CD14-positive monocyte (primary cell): ENCODE measurements around the gene TNIP1. TPM values are rescaled to one million over a fixed set of nuclear protein-coding genes. Genes with fewer than 3 reads are reported as not detected.

Experiments used
- DNase-seq, 3 donors: peaks; one replicate each; pipeline ENCODE4 v3.0.0-alpha.2; 2011 to 2022
- H2AFZ ChIP-seq: 2 replicates; pipeline ENCODE4 v1.6.0; 2012; ENCODE audit warnings: mild to moderate bottlenecking, low read depth, low read length, inconsistent platforms; ENCODE audit not compliant: insufficient read depth, poor library complexity, severe bottlenecking
- H3K27ac ChIP-seq, 2 donors: 1 replicate in 1 of 2; 2 replicates in 1 of 2; pipeline ENCODE4 v1.5.1; 2012 to 2013; ENCODE audit warnings: low read length in 2 of 2, control low read depth in 1 of 2, inconsistent platforms in 1 of 2, low read depth in 1 of 2, mild to moderate bottlenecking in 1 of 2
- H3K27me3 ChIP-seq, 2 donors: one replicate each; pipeline versions ENCODE4 v1.6.0 to v1.6.1; 2011 to 2013; ENCODE audit warnings: low read length in 2 of 2; ENCODE audit not compliant: control insufficient read depth in 2 of 2, insufficient read depth in 2 of 2
- H3K36me3 ChIP-seq, 2 donors: replicated peaks in 1 of 2; 1 replicate in 1 of 2; 2 replicates in 1 of 2; pipeline versions ENCODE4 v1.5.1 to v1.6.1; 2012 to 2013; ENCODE audit warnings: low read length in 2 of 2, control low read depth in 1 of 2, inconsistent platforms in 1 of 2, mild to moderate bottlenecking in 1 of 2; ENCODE audit not compliant: insufficient read depth in 2 of 2, control insufficient read depth in 1 of 2
- H3K4me1 ChIP-seq, 2 donors: 1 replicate in 1 of 2; 2 replicates in 1 of 2; pipeline versions ENCODE4 v1.5.1 to v1.6.1; 2012 to 2013; ENCODE audit warnings: low read length in 2 of 2, control low read depth in 1 of 2, inconsistent platforms in 1 of 2, mild to moderate bottlenecking in 1 of 2, moderate library complexity in 1 of 2; ENCODE audit not compliant: insufficient read depth in 2 of 2, control insufficient read depth in 1 of 2
- H3K4me2 ChIP-seq: replicated peaks from 2 replicates; pipeline ENCODE3; 2012; ENCODE audit warnings: low read length, moderate library complexity, mild to moderate bottlenecking; ENCODE audit not compliant: poor library complexity, severe bottlenecking; ENCODE audit errors: extremely low read depth
- H3K4me3 ChIP-seq, 3 experiments: fragments of 200-600 bp in 1 of 3; sonication (generic) in 1 of 3; replicated peaks in 1 of 3; 1 replicate in 2 of 3; 2 replicates in 1 of 3; pipeline ENCODE4 v1.5.1; 2011 to 2013; ENCODE audit warnings: low read length in 3 of 3, mild to moderate bottlenecking in 3 of 3, control low read depth in 2 of 3, low read depth in 2 of 3, inconsistent platforms in 1 of 3, moderate library complexity in 1 of 3
- H3K79me2 ChIP-seq: 2 replicates; pipeline ENCODE4 v1.6.0; 2012; ENCODE audit warnings: mild to moderate bottlenecking, control low read depth, inconsistent platforms, low read length, moderate library complexity; ENCODE audit not compliant: insufficient read depth
- H3K9ac ChIP-seq: 2 replicates; pipeline ENCODE4 v1.6.0; 2017; ENCODE audit warnings: low read length, mild to moderate bottlenecking; ENCODE audit not compliant: insufficient read depth, poor library complexity, severe bottlenecking
- H3K9me3 ChIP-seq, 2 donors: replicated peaks in 1 of 2; 1 replicate in 1 of 2; 2 replicates in 1 of 2; pipeline versions ENCODE4 v1.5.1 to v1.6.1; 2012 to 2013; ENCODE audit warnings: low read length in 2 of 2, control low read depth in 1 of 2; ENCODE audit not compliant: control insufficient read depth in 1 of 2, insufficient read depth in 1 of 2
- H4K20me1 ChIP-seq: 2 replicates; pipeline ENCODE4 v1.6.0; 2012; ENCODE audit warnings: mild to moderate bottlenecking, low read length, control low read depth, moderate library complexity; ENCODE audit not compliant: insufficient read depth
- H3K27ac Mint-ChIP-seq, 7 donors: one replicate each; pipeline ENCODE4 v1.8.0; 2020; ENCODE audit warnings: mild to moderate bottlenecking in 7 of 7, mixed read lengths in 7 of 7, moderate library complexity in 6 of 7, inconsistent platforms in 2 of 7
- H3K27me3 Mint-ChIP-seq, 3 donors: one replicate each; pipeline ENCODE4 v1.8.0; 2021 to 2022; ENCODE audit warnings: low read depth in 3 of 3, mild to moderate bottlenecking in 3 of 3, mixed read lengths in 3 of 3, moderate library complexity in 3 of 3, inconsistent platforms in 1 of 3
- H3K36me3 Mint-ChIP-seq, 2 donors: one replicate each; pipeline ENCODE4 v1.8.0; 2020; ENCODE audit warnings: mixed read lengths in 2 of 2, inconsistent platforms in 1 of 2, mild to moderate bottlenecking in 1 of 2
- H3K4me1 Mint-ChIP-seq: one replicate; pipeline ENCODE4 v1.8.0; 2020; ENCODE audit warnings: mild to moderate bottlenecking, mixed read lengths
- H3K4me3 Mint-ChIP-seq, 2 donors: one replicate each; pipeline ENCODE4 v1.8.0; 2020; ENCODE audit warnings: mild to moderate bottlenecking in 2 of 2, mixed read lengths in 2 of 2, moderate library complexity in 1 of 2
- H3K9me3 Mint-ChIP-seq, 7 donors: one replicate each; pipeline ENCODE4 v1.8.0; 2020 to 2022; ENCODE audit warnings: mixed read lengths in 7 of 7, mild to moderate bottlenecking in 6 of 7, moderate library complexity in 6 of 7, inconsistent platforms in 2 of 7
- CTCF ChIP-seq: fragments of 200-600 bp; IDR thresholded peaks from one replicate; pipeline ENCODE4 v1.8.0; 2022; ENCODE audit warnings: antibody characterized with exemption, mild to moderate bottlenecking
- WGBS: methylation state at CpG from one replicate; pipeline ENCODE4 v1.1.5; 2013; ENCODE audit warnings: missing lambda C conversion rate; ENCODE audit not compliant: insufficient coverage; 5-methylcytosine and 5-hydroxymethylcytosine counted together
- intact Hi-C, 2 donors: fragments of 100-400 bp; cut with micrococcal nuclease; formaldehyde crosslinking; loops; one replicate each; pipeline versions ENCODE4 v1.15.0 to v1.15.1; 2023
- polyA plus RNA-seq, 3 donors: library from polyadenylated mRNA; depleted of rRNA in 1 of 3; unstranded in 2 of 3; stranded (reverse) in 1 of 3; fragments of 300-500 nt in 2 of 3; fragments of >200 nt in 1 of 3; fragmentation: Illumina TruSeq in 2 of 3; gene quantifications; 1 replicate in 2 of 3; 2 replicates in 1 of 3; pipeline ENCODE4 v1.2.3, GENCODE V29; 2012 to 2021

Gene TNIP1
- polyA plus RNA-seq, 3 donors = 30.8 to 108 (median 46.4) TPM

- Histone ChIP-seq H3K9ac (no peak overlapping the region), H3K27me3 (no peaks in the 10 kb centered on the region), H3K36me3 (peaks cover 73 to 79% of the 10 kb centered on the region in 2 donors), H3K4me2 (peak overlapping the region; percentile 54), H3K9me3 (no peaks in the 10 kb centered on the region), H3K4me1 (peaks cover 27 to 31% of the 10 kb centered on the region in 2 donors), H3K79me2 (peaks cover 25% of the 10 kb centered on the region), H3K27ac (peak overlapping the region; percentile 50 to 65), H4K20me1 (peaks cover 28% of the 10 kb centered on the region), H3K4me3 (peak overlapping the region in 1 of 3 experiments; percentile 35), H2AFZ (no peak overlapping the region)
- peak; percentile 56 to 79 (median 73) for DNase-seq
- Mint-ChIP-seq H3K27me3 (no peaks in the 10 kb centered on the region), H3K4me3 (peak overlapping the region; percentile 0 to 76), H3K4me1 (peaks cover 34% of the 10 kb centered on the region), H3K27ac (peak overlapping the region; percentile 87 to 96 (median 91)), H3K9me3 (no peaks in the 10 kb centered on the region), H3K36me3 (peaks cover 73 to 84% of the 10 kb centered on the region in 2 donors)
- WGBS = 33% methylated on average over 3 of the region's 7 CpGs
- intact Hi-C loops = loop anchor here (2.0 to 5.0 kb wide), 2 partner anchors 39 to 112 kb away; no protein-coding TSS in a partner anchor
- no peak for TF ChIP-seq CTCF
Observed at GRCh38 chr5:151125421-151125820, 44.6 kb upstream of the TNIP1 start.

GRCh38 chr5:151123897-151124751 is 43.3 kb upstream of the TNIP1 start:
- H3K27me3 ChIP-seq = no peaks in the 10 kb centered on the region
- H4K20me1 ChIP-seq = peaks cover 28% of the 10 kb centered on the region
- intact Hi-C loops = loop anchor here in 1 of 2 donors (2.0 kb wide), 1 partner anchor 41 kb away; no protein-coding TSS in a partner anchor
- Mint-ChIP-seq H3K27me3 (no peaks in the 10 kb centered on the region), H3K4me1 (peaks cover 34% of the 10 kb centered on the region), H3K4me3 (no peak overlapping the region), H3K36me3 (peaks cover 74 to 84% of the 10 kb centered on the region in 2 donors), H3K27ac (peak overlapping the region in 6 of 7 donors; percentile 38 to 94 (median 85)), H3K9me3 (no peaks in the 10 kb centered on the region)
- no peak for TF ChIP-seq CTCF
- H3K4me1 ChIP-seq = peaks cover 27 to 31% of the 10 kb centered on the region in 2 donors
- H3K4me2 ChIP-seq = no peak overlapping the region
- WGBS = 81% methylated on average over 16 of the region's 17 CpGs
- no peaks in the 10 kb centered on the region for H3K9me3 ChIP-seq
- no peak overlapping the region for H2AFZ ChIP-seq
- H3K27ac ChIP-seq = peak overlapping the region; percentile 17 to 51
- no peak overlapping the region for H3K4me3 ChIP-seq
- DNase-seq = peak; percentile 33 to 76 (median 65)
- H3K9ac ChIP-seq = no peak overlapping the region
- H3K36me3 ChIP-seq = peaks cover 73 to 79% of the 10 kb centered on the region in 2 donors
- H3K79me2 ChIP-seq = peaks cover 25% of the 10 kb centered on the region
